WTC11 (cell line): ENCODE measurements around the gene SPPL2B. TPM values are rescaled to one million over a fixed set of nuclear protein-coding genes. Genes with fewer than 3 reads are reported as not detected.

ENCODE experiments used
- ATAC-seq: fragments of 200-7000 bp; cut with Tn5 transposase; 2 replicates; pipeline ENCODE4 v1.10.0; 2021; ENCODE audit warnings: mild to moderate bottlenecking, moderate library complexity
- CTCF ChIA-PET: fragments of 300-600 bp; sonication (Branson Sonifier 250); formaldehyde crosslinking; loops from one replicate; lab custom pipeline; 2021; ENCODE audit warnings: antibody characterized with exemption; lab: Charles Lee
- POLR2A ChIA-PET: fragments of 350-600 bp; sonication (Branson Sonifier 250); formaldehyde crosslinking; loops from one replicate; lab custom pipeline; 2021; ENCODE audit warnings: antibody characterized with exemption; lab: Charles Lee
- DNase-seq: peaks from one replicate; pipeline ENCODE4 v3.0.0; 2021; ENCODE audit warnings: low spot score
- H3K27ac Mint-ChIP-seq: 2 replicates; pipeline ENCODE4 v1.8.0; 2021; ENCODE audit warnings: mixed read lengths
- H3K27me3 Mint-ChIP-seq: 2 replicates; pipeline ENCODE4 v1.8.0; 2021; ENCODE audit warnings: low read depth, mild to moderate bottlenecking, moderate library complexity, mixed read lengths
- H3K36me3 Mint-ChIP-seq: 2 replicates; pipeline ENCODE4 v1.8.0; 2021; ENCODE audit warnings: mixed read lengths
- H3K4me1 Mint-ChIP-seq: 2 replicates; pipeline ENCODE4 v1.8.0; 2022; ENCODE audit warnings: mixed read lengths
- H3K4me3 Mint-ChIP-seq: 2 replicates; pipeline ENCODE4 v1.8.0; 2021; ENCODE audit warnings: mild to moderate bottlenecking, moderate library complexity, mixed read lengths
- H3K9me3 Mint-ChIP-seq: 2 replicates; pipeline ENCODE4 v1.8.0; 2021; ENCODE audit warnings: mixed read lengths
- AR ChIP-seq: fragments of 250-450 bp; sonication (Bioruptor Pico); IDR thresholded peaks from 2 replicates; pipeline ENCODE4 v1.9.0; 2021; ENCODE audit warnings: mild to moderate bottlenecking
- EMX1 ChIP-seq: fragments of 250-450 bp; sonication (Bioruptor Pico); IDR thresholded peaks from 2 replicates; pipeline ENCODE4 v1.8.0; 2021; ENCODE audit warnings: mild to moderate bottlenecking
- FOXP4 ChIP-seq: sonication (generic); formaldehyde crosslinking; IDR thresholded peaks from 2 replicates; pipeline ENCODE4 v1.8.0; 2022; ENCODE audit warnings: mild to moderate bottlenecking, missing genetic modification reagents
- MXD4 ChIP-seq: fragments of 250-450 bp; sonication (Bioruptor Pico); IDR thresholded peaks from 2 replicates; pipeline ENCODE4 v1.8.0; 2021; ENCODE audit warnings: mild to moderate bottlenecking, moderate library complexity, borderline replicate concordance
- MYBL2 ChIP-seq: sonication (generic); formaldehyde crosslinking; IDR thresholded peaks from 2 replicates; pipeline ENCODE4 v1.8.1; 2023; ENCODE audit warnings: mild to moderate bottlenecking, moderate library complexity, missing genetic modification reagents
- NFE2L1 ChIP-seq: sonication (generic); formaldehyde crosslinking; IDR thresholded peaks from 2 replicates; pipeline ENCODE4 v1.8.1; 2023; ENCODE audit warnings: missing genetic modification reagents
- OVOL2 ChIP-seq: fragments of 250-450 bp; sonication (Bioruptor Pico); IDR thresholded peaks from 2 replicates; pipeline ENCODE4 v1.9.0; 2021; ENCODE audit warnings: mild to moderate bottlenecking, borderline replicate concordance
- SP1 ChIP-seq: sonication (generic); formaldehyde crosslinking; conservative IDR thresholded peaks from 2 replicates; pipeline ENCODE4 v1.8.1; 2022; ENCODE audit warnings: missing genetic modification reagents
- STAT6 ChIP-seq: sonication (generic); formaldehyde crosslinking; conservative IDR thresholded peaks from 2 replicates; pipeline ENCODE4 v1.8.1; 2023; ENCODE audit warnings: mild to moderate bottlenecking, low read depth, missing genetic modification reagents, moderate library complexity
- TEAD4 ChIP-seq: sonication (generic); formaldehyde crosslinking; IDR thresholded peaks from 2 replicates; pipeline ENCODE4 v1.8.0; 2022; ENCODE audit warnings: mild to moderate bottlenecking, missing genetic modification reagents
- ZBTB21 ChIP-seq: sonication (generic); formaldehyde crosslinking; IDR thresholded peaks from 2 replicates; pipeline ENCODE4 v1.8.1; 2023; ENCODE audit warnings: mild to moderate bottlenecking, missing genetic modification reagents, borderline replicate concordance
- ZNF219 ChIP-seq: sonication (generic); formaldehyde crosslinking; IDR thresholded peaks from 2 replicates; pipeline ENCODE4 v1.8.0; 2023; ENCODE audit warnings: missing genetic modification reagents, mild to moderate bottlenecking, borderline replicate concordance
- ZNF263 ChIP-seq: sonication (generic); formaldehyde crosslinking; IDR thresholded peaks from 2 replicates; pipeline ENCODE4 v1.8.1; 2022; ENCODE audit warnings: low read depth, mild to moderate bottlenecking, moderate library complexity, missing genetic modification reagents
- ZNF671 ChIP-seq: fragments of 250-450 bp; sonication (Bioruptor Pico); IDR thresholded peaks from 2 replicates; pipeline ENCODE4 v1.8.0; 2021; ENCODE audit warnings: mild to moderate bottlenecking
- total RNA-seq: library from RNA; stranded (reverse); gene quantifications from 3 replicates; pipeline ENCODE4 v1.2.3, GENCODE V29; 2021
- TF ChIP-seq, protein P1 (sequence below): sonication (generic); formaldehyde crosslinking; IDR thresholded peaks from 2 replicates; pipeline ENCODE4 v1.8.0; 2022; ENCODE audit warnings: missing genetic modification reagents
- TF ChIP-seq, protein P2 (sequence below): fragments of 250-450 bp; sonication (Bioruptor Pico); IDR thresholded peaks from 2 replicates; pipeline ENCODE4 v1.9.0; 2021; ENCODE audit warnings: moderate library complexity, mild to moderate bottlenecking, inconsistent platforms, borderline replicate concordance
- TF ChIP-seq, protein P3 (sequence below): sonication (generic); formaldehyde crosslinking; IDR thresholded peaks from 2 replicates; pipeline ENCODE4 v1.8.0; 2023; ENCODE audit warnings: mild to moderate bottlenecking, missing genetic modification reagents
- TF ChIP-seq, protein P4 (sequence below): fragments of 250-450 bp; sonication (Bioruptor Pico); IDR thresholded peaks from 2 replicates; pipeline ENCODE4 v2.1.2; 2022; ENCODE audit warnings: mild to moderate bottlenecking, moderate library complexity

SPPL2B gene
- total RNA-seq, 1 experiment from 2014 or later = 117 TPM

- ATAC-seq = no peak
- Mint-ChIP-seq H3K4me1 (no peaks in the 10 kb centered on the region), H3K9me3 (peaks cover 8% of the 10 kb centered on the region), H3K4me3 (no peak overlapping the region), H3K27ac (no peak overlapping the region), H3K36me3 (no peaks in the 10 kb centered on the region), H3K27me3 (peaks cover 9% of the 10 kb centered on the region)
- POLR2A ChIA-PET = no interaction called here
- DNase-seq = no peak
- CTCF ChIA-PET = interaction anchor here (0.5 to 1.3 kb wide), 3 partner anchors 15 to 244 kb away, joined by 3 to 5 read pairs (median 4); no protein-coding TSS in a partner anchor
- TF ChIP-seq, protein P1, sequence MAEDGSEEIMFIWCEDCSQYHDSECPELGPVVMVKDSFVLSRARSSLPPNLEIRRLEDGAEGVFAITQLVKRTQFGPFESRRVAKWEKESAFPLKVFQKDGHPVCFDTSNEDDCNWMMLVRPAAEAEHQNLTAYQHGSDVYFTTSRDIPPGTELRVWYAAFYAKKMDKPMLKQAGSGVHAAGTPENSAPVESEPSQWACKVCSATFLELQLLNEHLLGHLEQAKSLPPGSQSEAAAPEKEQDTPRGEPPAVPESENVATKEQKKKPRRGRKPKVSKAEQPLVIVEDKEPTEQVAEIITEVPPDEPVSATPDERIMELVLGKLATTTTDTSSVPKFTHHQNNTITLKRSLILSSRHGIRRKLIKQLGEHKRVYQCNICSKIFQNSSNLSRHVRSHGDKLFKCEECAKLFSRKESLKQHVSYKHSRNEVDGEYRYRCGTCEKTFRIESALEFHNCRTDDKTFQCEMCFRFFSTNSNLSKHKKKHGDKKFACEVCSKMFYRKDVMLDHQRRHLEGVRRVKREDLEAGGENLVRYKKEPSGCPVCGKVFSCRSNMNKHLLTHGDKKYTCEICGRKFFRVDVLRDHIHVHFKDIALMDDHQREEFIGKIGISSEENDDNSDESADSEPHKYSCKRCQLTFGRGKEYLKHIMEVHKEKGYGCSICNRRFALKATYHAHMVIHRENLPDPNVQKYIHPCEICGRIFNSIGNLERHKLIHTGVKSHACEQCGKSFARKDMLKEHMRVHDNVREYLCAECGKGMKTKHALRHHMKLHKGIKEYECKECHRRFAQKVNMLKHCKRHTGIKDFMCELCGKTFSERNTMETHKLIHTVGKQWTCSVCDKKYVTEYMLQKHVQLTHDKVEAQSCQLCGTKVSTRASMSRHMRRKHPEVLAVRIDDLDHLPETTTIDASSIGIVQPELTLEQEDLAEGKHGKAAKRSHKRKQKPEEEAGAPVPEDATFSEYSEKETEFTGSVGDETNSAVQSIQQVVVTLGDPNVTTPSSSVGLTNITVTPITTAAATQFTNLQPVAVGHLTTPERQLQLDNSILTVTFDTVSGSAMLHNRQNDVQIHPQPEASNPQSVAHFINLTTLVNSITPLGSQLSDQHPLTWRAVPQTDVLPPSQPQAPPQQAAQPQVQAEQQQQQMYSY (CRISPR knock-in tag) = no peak
- no peak for TF ChIP-seq MYBL2
- no peak for TF ChIP-seq STAT6 (CRISPR knock-in tag)
- TF ChIP-seq, protein P2, sequence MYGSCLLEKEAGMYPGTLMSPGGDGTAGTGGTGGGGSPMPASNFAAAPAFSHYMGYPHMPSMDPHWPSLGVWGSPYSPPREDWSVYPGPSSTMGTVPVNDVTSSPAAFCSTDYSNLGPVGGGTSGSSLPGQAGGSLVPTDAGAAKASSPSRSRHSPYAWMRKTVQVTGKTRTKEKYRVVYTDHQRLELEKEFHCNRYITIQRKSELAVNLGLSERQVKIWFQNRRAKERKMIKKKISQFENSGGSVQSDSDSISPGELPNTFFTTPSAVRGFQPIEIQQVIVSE = no peak
- TF ChIP-seq ZBTB21 (CRISPR knock-in tag) = no peak
- no peak for TF ChIP-seq SP1 (CRISPR knock-in tag)
- TF ChIP-seq MXD4 (CRISPR knock-in tag) = no peak
- TF ChIP-seq ZNF671 (CRISPR knock-in tag) = no peak
- no peak for TF ChIP-seq EMX1 (CRISPR knock-in tag)
- no peak for TF ChIP-seq TEAD4 (CRISPR knock-in tag)
- TF ChIP-seq AR (CRISPR knock-in tag) = no peak
- no peak for TF ChIP-seq ZNF263 (CRISPR knock-in tag)
- TF ChIP-seq OVOL2 (CRISPR knock-in tag) = no peak
- no peak for TF ChIP-seq ZNF219 (CRISPR knock-in tag)
- TF ChIP-seq NFE2L1 (CRISPR knock-in tag) = no peak
- TF ChIP-seq FOXP4 = no peak
- TF ChIP-seq, protein P3, sequence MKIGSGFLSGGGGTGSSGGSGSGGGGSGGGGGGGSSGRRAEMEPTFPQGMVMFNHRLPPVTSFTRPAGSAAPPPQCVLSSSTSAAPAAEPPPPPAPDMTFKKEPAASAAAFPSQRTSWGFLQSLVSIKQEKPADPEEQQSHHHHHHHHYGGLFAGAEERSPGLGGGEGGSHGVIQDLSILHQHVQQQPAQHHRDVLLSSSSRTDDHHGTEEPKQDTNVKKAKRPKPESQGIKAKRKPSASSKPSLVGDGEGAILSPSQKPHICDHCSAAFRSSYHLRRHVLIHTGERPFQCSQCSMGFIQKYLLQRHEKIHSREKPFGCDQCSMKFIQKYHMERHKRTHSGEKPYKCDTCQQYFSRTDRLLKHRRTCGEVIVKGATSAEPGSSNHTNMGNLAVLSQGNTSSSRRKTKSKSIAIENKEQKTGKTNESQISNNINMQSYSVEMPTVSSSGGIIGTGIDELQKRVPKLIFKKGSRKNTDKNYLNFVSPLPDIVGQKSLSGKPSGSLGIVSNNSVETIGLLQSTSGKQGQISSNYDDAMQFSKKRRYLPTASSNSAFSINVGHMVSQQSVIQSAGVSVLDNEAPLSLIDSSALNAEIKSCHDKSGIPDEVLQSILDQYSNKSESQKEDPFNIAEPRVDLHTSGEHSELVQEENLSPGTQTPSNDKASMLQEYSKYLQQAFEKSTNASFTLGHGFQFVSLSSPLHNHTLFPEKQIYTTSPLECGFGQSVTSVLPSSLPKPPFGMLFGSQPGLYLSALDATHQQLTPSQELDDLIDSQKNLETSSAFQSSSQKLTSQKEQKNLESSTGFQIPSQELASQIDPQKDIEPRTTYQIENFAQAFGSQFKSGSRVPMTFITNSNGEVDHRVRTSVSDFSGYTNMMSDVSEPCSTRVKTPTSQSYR (CRISPR knock-in tag) = no peak
- TF ChIP-seq, protein P4, sequence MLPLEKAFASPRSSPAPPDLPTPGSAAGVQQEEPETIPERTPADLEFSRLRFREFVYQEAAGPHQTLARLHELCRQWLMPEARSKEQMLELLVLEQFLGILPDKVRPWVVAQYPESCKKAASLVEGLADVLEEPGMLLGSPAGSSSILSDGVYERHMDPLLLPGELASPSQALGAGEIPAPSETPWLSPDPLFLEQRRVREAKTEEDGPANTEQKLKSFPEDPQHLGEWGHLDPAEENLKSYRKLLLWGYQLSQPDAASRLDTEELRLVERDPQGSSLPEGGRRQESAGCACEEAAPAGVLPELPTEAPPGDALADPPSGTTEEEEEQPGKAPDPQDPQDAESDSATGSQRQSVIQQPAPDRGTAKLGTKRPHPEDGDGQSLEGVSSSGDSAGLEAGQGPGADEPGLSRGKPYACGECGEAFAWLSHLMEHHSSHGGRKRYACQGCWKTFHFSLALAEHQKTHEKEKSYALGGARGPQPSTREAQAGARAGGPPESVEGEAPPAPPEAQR (CRISPR knock-in tag) = no peak
Observed at GRCh38 chr19:2399582-2399981, 71.1 kb downstream of the SPPL2B start.
